Fibroblast of lung (primary cell): Measurements from ENCODE around the gene WDR26. TPM values are rescaled to one million over a fixed set of nuclear protein-coding genes. Genes with fewer than 3 reads are reported as not detected.
"Not testable (repeated sequence)": the region's sequence is repeated elsewhere in the genome, so short reads cannot be mapped to it uniquely, and the experiment has no call there.

Experiments
- DNase-seq, 2 donors: peaks; one replicate each; pipeline versions ENCODE4 v3.0.0 to v3.0.0-alpha.2; 2010; ENCODE audit warnings: low read depth in 2 of 2
- H2AFZ ChIP-seq: 2 replicates; pipeline ENCODE4 v1.5.1; 2012; ENCODE audit warnings: low read length, control low read depth, inconsistent platforms
- H3K27ac ChIP-seq: 2 replicates; pipeline ENCODE4 v1.5.1; 2011; ENCODE audit warnings: low read length, control low read depth; ENCODE audit not compliant: insufficient read depth
- H3K27me3 ChIP-seq: 2 replicates; pipeline ENCODE4 v1.5.1; 2011; ENCODE audit warnings: mild to moderate bottlenecking, low read length; ENCODE audit not compliant: control insufficient read depth, insufficient read depth
- H3K36me3 ChIP-seq: 2 replicates; pipeline ENCODE4 v1.5.1; 2011; ENCODE audit warnings: low read length; ENCODE audit not compliant: control insufficient read depth, insufficient read depth
- H3K4me1 ChIP-seq: 2 replicates; pipeline ENCODE4 v1.5.1; 2011; ENCODE audit warnings: low read length; ENCODE audit not compliant: control insufficient read depth, insufficient read depth; ENCODE audit errors: extremely low read depth
- H3K4me2 ChIP-seq: 2 replicates; pipeline ENCODE4 v1.5.1; 2011; ENCODE audit warnings: low read length, control low read depth; ENCODE audit not compliant: insufficient read depth; ENCODE audit errors: extremely low read depth
- H3K4me3 ChIP-seq, 4 experiments: fragments of 200-600 bp in 1 of 4; sonication (generic) in 1 of 4; replicated peaks in 1 of 4; 2 replicates each; pipeline ENCODE4 v1.5.1; 2011 to 2016; ENCODE audit warnings: low read length in 4 of 4, low read depth in 3 of 4, mild to moderate bottlenecking in 3 of 4, control low read depth in 2 of 4, inconsistent platforms in 1 of 4, mixed read lengths in 1 of 4; ENCODE audit not compliant: insufficient read depth in 1 of 4; ENCODE audit errors: control extremely low read depth in 1 of 4
- H3K79me2 ChIP-seq: 2 replicates; pipeline ENCODE4 v1.5.1; 2012; ENCODE audit warnings: mild to moderate bottlenecking, low read length, inconsistent platforms; ENCODE audit not compliant: control insufficient read depth, insufficient read depth
- H3K9ac ChIP-seq: 2 replicates; pipeline ENCODE4 v1.5.1; 2011; ENCODE audit warnings: mild to moderate bottlenecking, low read length, control low read depth; ENCODE audit not compliant: insufficient read depth
- H3K9me3 ChIP-seq: 2 replicates; pipeline ENCODE4 v1.5.1; 2012; ENCODE audit warnings: low read depth, low read length; ENCODE audit not compliant: control insufficient read depth, insufficient read depth
- H4K20me1 ChIP-seq: 2 replicates; pipeline ENCODE4 v1.5.1; 2011; ENCODE audit warnings: low read length; ENCODE audit not compliant: control insufficient read depth, insufficient read depth; ENCODE audit errors: extremely low read depth
- EZH2 ChIP-seq: IDR thresholded peaks from 2 replicates; pipeline ENCODE4 v1.5.1; 2012; ENCODE audit warnings: low read length, control low read depth, mild to moderate bottlenecking; ENCODE audit errors: missing control alignments
- polyA plus RNA-seq, 2 donors: library from polyadenylated mRNA; depleted of rRNA in 1 of 2; stranded (reverse) in 1 of 2; unstranded in 1 of 2; fragments of >200 nt; gene quantifications; 2 replicates each; pipeline ENCODE4 v1.2.1, GENCODE V29; 2011 to 2012; ENCODE audit warnings: missing spikeins in 1 of 2
- total RNA-seq: library from RNA; depleted of rRNA; stranded (reverse); fragments of >200 nt; gene quantifications from 2 replicates; pipeline ENCODE4 v1.2.1, GENCODE V29; 2014
- TF ChIP-seq, protein P1 (sequence below), 2 donors: IDR thresholded peaks in 1 of 2; conservative IDR thresholded peaks in 1 of 2; 1 replicate in 1 of 2; 2 replicates in 1 of 2; pipeline ENCODE4 v1.5.1; 2011 to 2012; ENCODE audit warnings: low read length in 2 of 2, control low read depth in 1 of 2, inconsistent platforms in 1 of 2, low read depth in 1 of 2, mild to moderate bottlenecking in 1 of 2

The WDR26 gene
- total and polyA plus RNA-seq, 2 donors (not counting 1 experiment from before 2014, with no cell fraction given), result 70.4 to 83.4 TPM

DNA sequence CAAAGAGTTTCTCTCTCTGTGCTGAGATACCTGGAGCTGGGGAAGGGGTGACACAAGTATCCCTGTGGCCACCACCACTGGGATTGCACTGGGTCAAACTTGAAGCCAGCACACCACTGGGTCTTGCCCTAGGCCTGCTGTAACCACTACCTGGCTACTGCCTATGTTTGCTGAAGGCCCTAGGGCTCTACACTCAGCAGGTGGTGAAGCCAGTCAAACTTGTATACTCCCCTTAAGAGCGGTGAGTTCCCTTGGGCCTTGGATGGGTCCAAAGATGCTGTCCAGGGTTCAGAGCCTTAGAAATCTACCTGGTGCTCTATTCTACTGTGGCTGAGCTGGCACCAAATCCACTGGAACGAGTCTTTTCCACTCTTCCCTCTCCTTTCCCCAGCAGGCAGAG, 47.0 kb upstream of the WDR26 start:
- H3K4me3 ChIP-seq, result no peak overlapping the region
- H3K4me2 ChIP-seq, result no peak overlapping the region
- H3K79me2 ChIP-seq, result no peaks in the 10 kb centered on the region
- DNase-seq, result no peak
- H3K27ac ChIP-seq, result no peak overlapping the region
- no peak overlapping the region for H3K9ac ChIP-seq
- H3K9me3 ChIP-seq, result no peaks in the 10 kb centered on the region
- no peak overlapping the region for H2AFZ ChIP-seq
- no peaks in the 10 kb centered on the region for H3K4me1 ChIP-seq
- H3K36me3 ChIP-seq, result no peaks in the 10 kb centered on the region
- TF ChIP-seq, protein P1, sequence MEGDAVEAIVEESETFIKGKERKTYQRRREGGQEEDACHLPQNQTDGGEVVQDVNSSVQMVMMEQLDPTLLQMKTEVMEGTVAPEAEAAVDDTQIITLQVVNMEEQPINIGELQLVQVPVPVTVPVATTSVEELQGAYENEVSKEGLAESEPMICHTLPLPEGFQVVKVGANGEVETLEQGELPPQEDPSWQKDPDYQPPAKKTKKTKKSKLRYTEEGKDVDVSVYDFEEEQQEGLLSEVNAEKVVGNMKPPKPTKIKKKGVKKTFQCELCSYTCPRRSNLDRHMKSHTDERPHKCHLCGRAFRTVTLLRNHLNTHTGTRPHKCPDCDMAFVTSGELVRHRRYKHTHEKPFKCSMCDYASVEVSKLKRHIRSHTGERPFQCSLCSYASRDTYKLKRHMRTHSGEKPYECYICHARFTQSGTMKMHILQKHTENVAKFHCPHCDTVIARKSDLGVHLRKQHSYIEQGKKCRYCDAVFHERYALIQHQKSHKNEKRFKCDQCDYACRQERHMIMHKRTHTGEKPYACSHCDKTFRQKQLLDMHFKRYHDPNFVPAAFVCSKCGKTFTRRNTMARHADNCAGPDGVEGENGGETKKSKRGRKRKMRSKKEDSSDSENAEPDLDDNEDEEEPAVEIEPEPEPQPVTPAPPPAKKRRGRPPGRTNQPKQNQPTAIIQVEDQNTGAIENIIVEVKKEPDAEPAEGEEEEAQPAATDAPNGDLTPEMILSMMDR (conservative IDR thresholded peaks at IDR 0.05 in 1 of 2, IDR thresholded peaks at IDR 0.05 in 1 of 2; ENCODE audit: low read depth in 1 of 2, low read length in 2 of 2), result no peak
- TF ChIP-seq EZH2, result no peak
- no peaks in the 10 kb centered on the region for H4K20me1 ChIP-seq
- H3K27me3 ChIP-seq, result no peaks in the 10 kb centered on the region

DNA sequence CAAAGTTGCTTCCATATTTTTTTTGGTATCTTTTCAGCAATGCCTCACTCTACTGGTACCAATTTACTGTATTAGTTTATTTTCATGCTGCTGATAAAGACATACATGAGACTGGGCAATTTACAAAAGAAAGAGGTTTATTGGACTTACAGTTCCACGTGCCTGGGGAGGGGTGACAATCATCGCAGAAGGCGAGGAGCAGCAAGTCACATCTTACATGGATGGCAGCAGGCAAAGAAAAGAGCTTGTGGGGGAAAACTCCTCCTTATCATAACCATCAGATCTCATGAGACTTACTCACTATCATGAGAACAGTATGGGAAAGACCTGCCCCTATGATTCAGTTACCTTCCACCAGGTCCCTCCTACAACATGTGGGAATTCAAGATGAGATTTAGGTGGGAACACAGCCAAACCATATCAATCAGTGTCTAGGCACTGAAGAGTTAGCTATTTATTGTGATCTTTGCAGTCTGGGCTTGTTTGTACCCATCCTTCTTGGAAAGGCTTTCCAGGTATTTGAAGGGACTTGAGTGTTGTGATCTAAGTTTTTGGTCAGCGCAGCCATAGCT, 46.4 kb upstream of the WDR26 start:
- H3K9me3 ChIP-seq, H3K9ac ChIP-seq, H3K4me1 ChIP-seq, H3K4me2 ChIP-seq, H3K79me2 ChIP-seq, H3K27ac ChIP-seq, H3K36me3 ChIP-seq, H3K27me3 ChIP-seq, DNase-seq, H3K4me3 ChIP-seq, H4K20me1 ChIP-seq, H2AFZ ChIP-seq: not testable (repeated sequence)

DNA sequence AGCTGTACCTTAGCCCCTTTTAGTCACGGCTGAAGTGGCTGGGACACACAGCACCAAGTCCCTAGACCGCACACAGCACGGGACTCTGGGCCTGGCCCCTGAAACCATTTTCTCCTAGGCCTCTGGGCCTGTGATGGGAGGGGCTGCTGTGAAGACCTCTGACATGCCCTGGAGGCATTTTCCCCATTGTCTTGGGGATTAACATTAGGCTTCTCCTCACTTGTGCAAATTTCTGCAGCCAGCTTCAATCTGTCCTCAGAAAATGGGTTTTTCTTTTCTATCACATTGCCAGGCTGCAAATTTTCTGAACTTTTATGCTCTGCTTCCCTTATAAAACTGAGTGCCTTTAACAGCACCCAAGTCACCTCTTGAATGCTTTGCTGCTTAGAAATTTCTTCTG, 45.6 kb upstream of the WDR26 start:
- H3K79me2 ChIP-seq, result not testable (repeated sequence)

DNA sequence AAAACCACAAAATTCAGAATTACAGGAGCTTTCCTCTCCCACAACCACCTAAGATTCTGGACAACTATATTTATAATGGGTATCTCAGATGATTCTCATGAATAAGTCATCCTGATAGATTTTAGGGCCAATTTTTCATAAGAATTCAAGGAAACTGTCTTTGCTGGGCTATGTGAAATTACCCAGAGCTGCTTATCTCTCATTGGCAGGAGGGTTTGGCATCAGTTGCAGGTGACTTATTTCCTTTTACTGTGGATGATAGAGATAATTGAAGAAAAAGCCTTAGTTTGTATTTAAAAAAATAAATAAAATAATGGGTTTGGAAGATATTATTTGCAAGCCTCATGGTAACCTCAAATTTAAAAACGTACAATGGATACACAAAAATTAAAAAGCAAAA, 38.2 kb upstream of the WDR26 start:
- Histone ChIP-seq H3K4me3 (no peak overlapping the region), H3K9ac (no peak overlapping the region), H3K9me3 (no peaks in the 10 kb centered on the region), H3K27me3 (no peaks in the 10 kb centered on the region), H3K79me2 (no peaks in the 10 kb centered on the region), H3K4me2 (no peak overlapping the region), H2AFZ (no peak overlapping the region), H4K20me1 (no peaks in the 10 kb centered on the region), H3K4me1 (no peaks in the 10 kb centered on the region), H3K27ac (no peak overlapping the region), H3K36me3 (no peaks in the 10 kb centered on the region)
- DNase-seq, result no peak
- no peak for TF ChIP-seq EZH2
- TF ChIP-seq, protein P1 (conservative IDR thresholded peaks at IDR 0.05 in 1 of 2, IDR thresholded peaks at IDR 0.05 in 1 of 2; ENCODE audit: low read depth in 1 of 2, low read length in 2 of 2), result no peak

More for the DNA sequence above, 45.6 kb upstream of the WDR26 start:
- not testable (repeated sequence) for H3K9ac ChIP-seq, H3K4me1 ChIP-seq, H3K27me3 ChIP-seq, H3K36me3 ChIP-seq, H3K4me3 ChIP-seq, H3K9me3 ChIP-seq, H2AFZ ChIP-seq, H3K27ac ChIP-seq, DNase-seq, H4K20me1 ChIP-seq, H3K4me2 ChIP-seq
